ENCODE results near the gene GAB2. TPM values are rescaled to one million over a fixed set of nuclear protein-coding genes. Genes with fewer than 3 reads are reported as not detected.

GAB2 gene
- total RNA-seq, 4 donors from 2014 or later: 13.4 to 28.4 (median 19.8) TPM

- no peaks in the 10 kb centered on the region for H3K27me3 ChIP-seq
- no peak for TF ChIP-seq POLR2AphosphoS5 (IDR thresholded peaks at IDR 0.05)
- no peak for TF ChIP-seq POLR2A (IDR thresholded peaks at IDR 0.05)
- TF ChIP-seq CTCF (IDR thresholded peaks at IDR 0.05): no peak
- no peak for TF ChIP-seq EP300 (IDR thresholded peaks at IDR 0.05)
- H3K27ac ChIP-seq: no peak overlapping the region
- WGBS: 55% methylated on average over 2 of the region's 2 CpGs
- no peak overlapping the region for H3K4me3 ChIP-seq
- DNase-seq (ENCODE audit: low spot score in 2 of 2): no peak
- no peaks in the 10 kb centered on the region for H3K36me3 ChIP-seq
- H3K9me3 ChIP-seq: no peaks in the 10 kb centered on the region
- peaks cover 3% of the 10 kb centered on the region for H3K4me1 ChIP-seq
Observed at GRCh38 chr11:78392854-78393253, 24.8 kb downstream of the GAB2 start.

- DNase-seq (ENCODE audit: low spot score in 2 of 2): no peak
- H3K27ac ChIP-seq: no peak overlapping the region
- no peaks in the 10 kb centered on the region for H3K9me3 ChIP-seq
- no peaks in the 10 kb centered on the region for H3K4me1 ChIP-seq
- WGBS: 88% methylated on average over 1 of the region's 1 CpG
- TF ChIP-seq POLR2A (IDR thresholded peaks at IDR 0.05): no peak
- TF ChIP-seq EP300 (IDR thresholded peaks at IDR 0.05): no peak
- TF ChIP-seq POLR2AphosphoS5 (IDR thresholded peaks at IDR 0.05): no peak
- TF ChIP-seq CTCF (IDR thresholded peaks at IDR 0.05): no peak
- no peaks in the 10 kb centered on the region for H3K36me3 ChIP-seq
- H3K27me3 ChIP-seq: no peaks in the 10 kb centered on the region
- H3K4me3 ChIP-seq: no peak overlapping the region
Observed at GRCh38 chr11:78391424-78391823, 26.2 kb downstream of the GAB2 start.

- no peak overlapping the region for H3K27ac ChIP-seq
- WGBS: 90% methylated on average over 5 of the region's 5 CpGs
- H3K27me3 ChIP-seq: no peaks in the 10 kb centered on the region
- no peak for DNase-seq (ENCODE audit: low spot score in 2 of 2)
- TF ChIP-seq CTCF (IDR thresholded peaks at IDR 0.05) (no peak), POLR2A (IDR thresholded peaks at IDR 0.05) (no peak), POLR2AphosphoS5 (IDR thresholded peaks at IDR 0.05) (no peak), EP300 (IDR thresholded peaks at IDR 0.05) (no peak)
- no peak overlapping the region for H3K4me3 ChIP-seq
- H3K9me3 ChIP-seq: no peaks in the 10 kb centered on the region
- no peaks in the 10 kb centered on the region for H3K4me1 ChIP-seq
- no peaks in the 10 kb centered on the region for H3K36me3 ChIP-seq
Observed at GRCh38 chr11:78390809-78391208, 26.8 kb downstream of the GAB2 start.

GRCh38 chr11:78386215-78386941, 31.2 kb downstream of the GAB2 start:
- Histone ChIP-seq H3K27ac (no peak overlapping the region), H3K27me3 (no peaks in the 10 kb centered on the region), H3K36me3 (no peaks in the 10 kb centered on the region), H3K4me3 (no peak overlapping the region), H3K4me1 (peaks cover 3% of the 10 kb centered on the region), H3K9me3 (no peaks in the 10 kb centered on the region)
- 84% methylated on average over 3 of the region's 3 CpGs for WGBS
- no peak for DNase-seq (ENCODE audit: low spot score in 2 of 2)
- TF ChIP-seq CTCF (IDR thresholded peaks at IDR 0.05) (no peak), POLR2AphosphoS5 (IDR thresholded peaks at IDR 0.05) (no peak), EP300 (IDR thresholded peaks at IDR 0.05) (no peak), POLR2A (IDR thresholded peaks at IDR 0.05) (no peak)

- Histone ChIP-seq H3K27ac (no peak overlapping the region), H3K4me1 (peaks cover 3% of the 10 kb centered on the region), H3K27me3 (no peaks in the 10 kb centered on the region), H3K4me3 (no peak overlapping the region), H3K36me3 (no peaks in the 10 kb centered on the region), H3K9me3 (no peaks in the 10 kb centered on the region)
- no peak for DNase-seq (ENCODE audit: low spot score in 2 of 2)
- 85% methylated on average over 1 of the region's 1 CpG for WGBS
- TF ChIP-seq EP300 (IDR thresholded peaks at IDR 0.05) (no peak), POLR2AphosphoS5 (IDR thresholded peaks at IDR 0.05) (no peak), CTCF (IDR thresholded peaks at IDR 0.05) (no peak), POLR2A (IDR thresholded peaks at IDR 0.05) (no peak)
Observed at GRCh38 chr11:78385205-78385604, 32.4 kb downstream of the GAB2 start.

Measured in suprapubic skin (tissue), 4 donors.